HepG2 (cell line): ENCODE results near the gene ULK3. TPM values are rescaled to one million over a fixed set of nuclear protein-coding genes. Genes with fewer than 3 reads are reported as not detected.

Experiments used
- HNF4G ChIP-seq, 2 experiments: sonication (generic) in 1 of 2; formaldehyde crosslinking in 1 of 2; IDR thresholded peaks; 2 replicates each; pipeline versions ENCODE4 v1.4.0 to v1.6.1; 2011 to 2020; ENCODE audit warnings: borderline replicate concordance in 2 of 2, low read depth in 2 of 2, mild to moderate bottlenecking in 2 of 2, low read length in 1 of 2, missing genetic modification reagents in 1 of 2, moderate library complexity in 1 of 2
- IKZF1 ChIP-seq: fragments of 450-650 bp; IDR thresholded peaks from 2 replicates; pipeline ENCODE4 v1.7.1; 2016
- IKZF4 ChIP-seq: sonication (generic); formaldehyde crosslinking; IDR thresholded peaks from 2 replicates; pipeline ENCODE4 v1.5.1; 2020; ENCODE audit warnings: borderline replicate concordance, mild to moderate bottlenecking, low read depth, missing genetic modification reagents; ENCODE audit errors: not compliant biosample characterization
- KDM2A ChIP-seq: sonication (generic); formaldehyde crosslinking; IDR thresholded peaks from 2 replicates; pipeline ENCODE4 v1.4.0; 2020; ENCODE audit warnings: low read depth, missing genetic modification reagents, borderline replicate concordance
- MEIS2 ChIP-seq: sonication (generic); formaldehyde crosslinking; IDR thresholded peaks from 2 replicates; pipeline ENCODE4 v1.9.0; 2021; ENCODE audit warnings: mild to moderate bottlenecking, missing genetic modification reagents
- NCOA1 ChIP-seq: sonication (generic); formaldehyde crosslinking; IDR thresholded peaks from 2 replicates; pipeline ENCODE4 v1.9.0; 2021; ENCODE audit warnings: missing genetic modification reagents
- NFYC ChIP-seq: IDR thresholded peaks from 2 replicates; pipeline ENCODE4 v1.6.1; 2016; ENCODE audit warnings: missing genetic modification reagents, missing compliant biosample characterization
- NRL ChIP-seq: sonication (generic); formaldehyde crosslinking; IDR thresholded peaks from 2 replicates; pipeline ENCODE4 v1.5.0; 2020; ENCODE audit warnings: missing genetic modification reagents, mild to moderate bottlenecking, moderate library complexity, borderline replicate concordance
- SAP130 ChIP-seq: IDR thresholded peaks from 2 replicates; pipeline ENCODE4 v1.6.1; 2016; ENCODE audit warnings: low read depth
- TAF15 ChIP-seq: fragments of 200-400 bp; formaldehyde crosslinking; IDR thresholded peaks from one replicate; pipeline ENCODE4 v1.6.1; 2018; ENCODE audit warnings: mild to moderate bottlenecking, low read depth, low read length; ENCODE audit not compliant: poor library complexity, severe bottlenecking
- TCF12 ChIP-seq, 2 experiments: fragments of 450-650 bp in 1 of 2; sonication (generic) in 1 of 2; formaldehyde crosslinking in 1 of 2; IDR thresholded peaks; 2 replicates each; pipeline versions ENCODE4 v1.6.1 to v1.8.0; 2017 to 2022; ENCODE audit warnings: antibody characterized with exemption in 1 of 2, mild to moderate bottlenecking in 1 of 2, missing genetic modification reagents in 1 of 2, moderate library complexity in 1 of 2
- TSC22D2 ChIP-seq: sonication (generic); formaldehyde crosslinking; IDR thresholded peaks from 2 replicates; pipeline ENCODE4 v1.5.1; 2020; ENCODE audit warnings: missing genetic modification reagents, mild to moderate bottlenecking, borderline replicate concordance
- ZMYM4 ChIP-seq: sonication (generic); formaldehyde crosslinking; IDR thresholded peaks from 2 replicates; pipeline ENCODE4 v1.8.1; 2023; ENCODE audit warnings: mild to moderate bottlenecking, missing genetic modification reagents
- ZNF101 ChIP-seq: sonication (generic); formaldehyde crosslinking; IDR thresholded peaks from 2 replicates; pipeline ENCODE4 v1.4.0; 2020; ENCODE audit warnings: mild to moderate bottlenecking, low read depth, missing genetic modification reagents, borderline replicate concordance
- ZNF205 ChIP-seq: IDR thresholded peaks from 2 replicates; pipeline ENCODE4 v1.6.1; 2018; ENCODE audit warnings: missing biosample characterization, missing genetic modification reagents
- ZNF207 ChIP-seq: fragments of 450-650 bp; IDR thresholded peaks from 2 replicates; pipeline ENCODE4 v1.6.1; 2016; ENCODE audit warnings: antibody characterized with exemption, borderline replicate concordance
- ZNF350 ChIP-seq: sonication (generic); formaldehyde crosslinking; IDR thresholded peaks from 2 replicates; pipeline ENCODE4 v1.4.0; 2020; ENCODE audit warnings: mild to moderate bottlenecking, low read depth, missing genetic modification reagents, borderline replicate concordance
- ZNF605 ChIP-seq: sonication (generic); formaldehyde crosslinking; IDR thresholded peaks from 2 replicates; pipeline ENCODE4 v1.8.0; 2022; ENCODE audit warnings: mild to moderate bottlenecking, missing genetic modification reagents
- ZNF7 ChIP-seq: IDR thresholded peaks from 2 replicates; pipeline ENCODE4 v1.6.1; 2016; ENCODE audit warnings: missing biosample characterization, missing genetic modification reagents
- ZNF709 ChIP-seq: sonication (generic); formaldehyde crosslinking; IDR thresholded peaks from 2 replicates; pipeline ENCODE4 v1.5.0; 2020; ENCODE audit warnings: mild to moderate bottlenecking, missing genetic modification reagents
- polyA plus RNA-seq, 8 experiments: library from polyadenylated mRNA; depleted of rRNA in 3 of 8; stranded (reverse) in 7 of 8; unstranded in 1 of 8; fragments of >200 nt; fragmentation: Illumina TruSeq in 4 of 8; extraction: Trizol in 4 of 8; gene quantifications; 2 replicates each; pipeline versions ENCODE4 v1.2.1 to v1.2.3, GENCODE V29; 2011 to 2016; ENCODE audit warnings: low read depth in 4 of 8, missing spikeins in 1 of 8, mixed read lengths in 1 of 8; ENCODE audit not compliant: insufficient read depth in 1 of 8
- total RNA-seq, 5 experiments: library from RNA; depleted of rRNA; stranded (reverse); fragments of >200 nt; fragmentation: Illumina TruSeq; extraction: Trizol; gene quantifications; 2 replicates each; pipeline ENCODE4 v1.2.3, GENCODE V29; 2016; ENCODE audit warnings: low read depth in 1 of 5
- TF ChIP-seq, protein P1 (sequence below): sonication (generic); formaldehyde crosslinking; IDR thresholded peaks from 2 replicates; pipeline ENCODE4 v1.4.0; 2020; ENCODE audit warnings: mild to moderate bottlenecking, missing genetic modification reagents, borderline replicate concordance
- TF ChIP-seq, protein P2 (sequence below): IDR thresholded peaks from 2 replicates; pipeline ENCODE4 v1.6.1; 2012; ENCODE audit warnings: inconsistent platforms
- TF ChIP-seq, protein P3 (sequence below): fragments of 450-650 bp; IDR thresholded peaks from 2 replicates; pipeline ENCODE4 v1.6.1; 2016

ULK3 gene
- total and polyA plus RNA-seq, 2 of the 13 experiments (the other 11 are each of a cell fraction or from before 2014, with no cell fraction given), result 15.2 to 23.7 TPM

DNA sequence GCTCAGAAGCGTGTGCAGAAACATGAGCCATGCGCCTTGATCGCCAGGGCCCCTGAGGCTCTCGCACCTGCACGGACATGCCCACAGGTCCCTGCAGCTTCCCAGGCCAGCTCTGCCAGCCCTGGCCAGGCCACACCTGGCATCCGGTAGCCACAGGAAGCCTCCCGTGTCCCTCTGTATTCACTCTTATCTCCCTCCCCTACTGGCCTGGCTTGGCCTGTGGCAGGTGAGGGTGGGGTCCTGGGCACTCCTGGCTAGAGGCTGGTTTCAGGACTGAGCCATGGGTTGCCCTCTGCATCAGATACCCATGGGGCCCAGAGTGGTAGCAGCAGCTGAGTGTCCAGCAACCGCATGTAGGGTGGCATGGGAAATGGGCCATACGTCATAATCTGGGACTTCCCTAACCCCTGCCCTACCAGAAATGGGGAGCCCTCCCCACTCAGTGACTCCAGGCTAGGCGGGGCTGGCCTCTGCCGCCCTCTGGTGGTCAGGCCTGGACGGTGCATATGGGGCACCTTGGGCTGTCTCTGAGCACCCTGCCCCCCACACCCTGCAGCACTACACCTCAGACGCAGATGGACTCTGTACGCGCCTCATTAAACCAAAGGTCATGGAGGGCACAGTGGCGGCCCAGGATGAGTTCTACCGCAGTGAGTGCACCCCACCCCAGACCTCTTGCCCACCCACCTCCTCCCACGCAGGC, 42.9 kb downstream of the ULK3 start (continued):
- TF ChIP-seq ZNF709 (CRISPR knock-in tag) (no peak), TAF15 (no peak), ZNF350 (CRISPR knock-in tag) (peak; percentile 60; the same call in 1 of the 2 replicates), ZNF207 (no peak), NFYC (CRISPR knock-in tag) (no peak), SAP130 (peak; percentile 49; the same call in 1 of the 2 replicates), TCF12 (IDR thresholded peaks at IDR 0.05) (no peak), TCF12 (CRISPR knock-in tag; IDR thresholded peaks at IDR 0.05) (no peak), KDM2A (CRISPR knock-in tag) (peak; percentile 70; the same call in 1 of the 2 replicates), ZNF7 (CRISPR knock-in tag) (no peak), NRL (CRISPR knock-in tag) (no peak), MEIS2 (CRISPR knock-in tag) (peak; percentile 30; the same call in 1 of the 2 replicates), HNF4G (IDR thresholded peaks at IDR 0.05; ENCODE audit: borderline replicate concordance, low read depth, low read length) (peak; percentile 54; the same call in 1 of the 2 replicates), HNF4G (CRISPR knock-in tag; IDR thresholded peaks at IDR 0.05; ENCODE audit: borderline replicate concordance, low read depth) (no peak), TSC22D2 (CRISPR knock-in tag) (no peak), NCOA1 (CRISPR knock-in tag) (0 out of 2 replicates have a peak, but pooled peaks have one; percentile 41), IKZF1 (no peak), ZNF205 (CRISPR knock-in tag) (0 out of 2 replicates have a peak, but pooled peaks have one; percentile 42), ZNF101 (no peak), ZMYM4 (0 out of 2 replicates have a peak, but pooled peaks have one; percentile 32), ZNF605 (CRISPR knock-in tag) (0 out of 2 replicates have a peak, but pooled peaks have one; percentile 33), IKZF4 (CRISPR knock-in tag) (no peak)
- TF ChIP-seq, protein P1, sequence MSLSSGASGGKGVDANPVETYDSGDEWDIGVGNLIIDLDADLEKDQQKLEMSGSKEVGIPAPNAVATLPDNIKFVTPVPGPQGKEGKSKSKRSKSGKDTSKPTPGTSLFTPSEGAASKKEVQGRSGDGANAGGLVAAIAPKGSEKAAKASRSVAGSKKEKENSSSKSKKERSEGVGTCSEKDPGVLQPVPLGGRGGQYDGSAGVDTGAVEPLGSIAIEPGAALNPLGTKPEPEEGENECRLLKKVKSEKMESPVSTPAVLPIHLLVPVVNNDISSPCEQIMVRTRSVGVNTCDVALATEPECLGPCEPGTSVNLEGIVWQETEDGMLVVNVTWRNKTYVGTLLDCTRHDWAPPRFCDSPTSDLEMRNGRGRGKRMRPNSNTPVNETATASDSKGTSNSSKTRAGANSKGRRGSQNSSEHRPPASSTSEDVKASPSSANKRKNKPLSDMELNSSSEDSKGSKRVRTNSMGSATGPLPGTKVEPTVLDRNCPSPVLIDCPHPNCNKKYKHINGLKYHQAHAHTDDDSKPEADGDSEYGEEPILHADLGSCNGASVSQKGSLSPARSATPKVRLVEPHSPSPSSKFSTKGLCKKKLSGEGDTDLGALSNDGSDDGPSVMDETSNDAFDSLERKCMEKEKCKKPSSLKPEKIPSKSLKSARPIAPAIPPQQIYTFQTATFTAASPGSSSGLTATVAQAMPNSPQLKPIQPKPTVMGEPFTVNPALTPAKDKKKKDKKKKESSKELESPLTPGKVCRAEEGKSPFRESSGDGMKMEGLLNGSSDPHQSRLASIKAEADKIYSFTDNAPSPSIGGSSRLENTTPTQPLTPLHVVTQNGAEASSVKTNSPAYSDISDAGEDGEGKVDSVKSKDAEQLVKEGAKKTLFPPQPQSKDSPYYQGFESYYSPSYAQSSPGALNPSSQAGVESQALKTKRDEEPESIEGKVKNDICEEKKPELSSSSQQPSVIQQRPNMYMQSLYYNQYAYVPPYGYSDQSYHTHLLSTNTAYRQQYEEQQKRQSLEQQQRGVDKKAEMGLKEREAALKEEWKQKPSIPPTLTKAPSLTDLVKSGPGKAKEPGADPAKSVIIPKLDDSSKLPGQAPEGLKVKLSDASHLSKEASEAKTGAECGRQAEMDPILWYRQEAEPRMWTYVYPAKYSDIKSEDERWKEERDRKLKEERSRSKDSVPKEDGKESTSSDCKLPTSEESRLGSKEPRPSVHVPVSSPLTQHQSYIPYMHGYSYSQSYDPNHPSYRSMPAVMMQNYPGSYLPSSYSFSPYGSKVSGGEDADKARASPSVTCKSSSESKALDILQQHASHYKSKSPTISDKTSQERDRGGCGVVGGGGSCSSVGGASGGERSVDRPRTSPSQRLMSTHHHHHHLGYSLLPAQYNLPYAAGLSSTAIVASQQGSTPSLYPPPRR, result no peak
- TF ChIP-seq, protein P2, sequence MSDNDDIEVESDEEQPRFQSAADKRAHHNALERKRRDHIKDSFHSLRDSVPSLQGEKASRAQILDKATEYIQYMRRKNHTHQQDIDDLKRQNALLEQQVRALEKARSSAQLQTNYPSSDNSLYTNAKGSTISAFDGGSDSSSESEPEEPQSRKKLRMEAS, result peak; percentile 13; the same call in 1 of the 2 replicates
- TF ChIP-seq, protein P3, sequence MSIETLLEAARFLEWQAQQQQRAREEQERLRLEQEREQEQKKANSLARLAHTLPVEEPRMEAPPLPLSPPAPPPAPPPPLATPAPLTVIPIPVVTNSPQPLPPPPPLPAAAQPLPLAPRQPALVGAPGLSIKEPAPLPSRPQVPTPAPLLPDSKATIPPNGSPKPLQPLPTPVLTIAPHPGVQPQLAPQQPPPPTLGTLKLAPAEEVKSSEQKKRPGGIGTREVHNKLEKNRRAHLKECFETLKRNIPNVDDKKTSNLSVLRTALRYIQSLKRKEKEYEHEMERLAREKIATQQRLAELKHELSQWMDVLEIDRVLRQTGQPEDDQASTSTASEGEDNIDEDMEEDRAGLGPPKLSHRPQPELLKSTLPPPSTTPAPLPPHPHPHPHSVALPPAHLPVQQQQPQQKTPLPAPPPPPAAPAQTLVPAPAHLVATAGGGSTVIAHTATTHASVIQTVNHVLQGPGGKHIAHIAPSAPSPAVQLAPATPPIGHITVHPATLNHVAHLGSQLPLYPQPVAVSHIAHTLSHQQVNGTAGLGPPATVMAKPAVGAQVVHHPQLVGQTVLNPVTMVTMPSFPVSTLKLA, result no peak
